Activated gamma-delta T cell treated with Interleukin-2 at 50 U/mL for 16 hours (primary cell): ENCODE results near the gene CCNY.
"Not testable (repeated sequence)": the region's sequence is repeated elsewhere in the genome, so short reads cannot be mapped to it uniquely, and the experiment has no call there.

ENCODE experiments used
- DNase-seq: peaks from one replicate; pipeline ENCODE4 v3.0.0-alpha.2; 2020

Gene CCNY

DNA sequence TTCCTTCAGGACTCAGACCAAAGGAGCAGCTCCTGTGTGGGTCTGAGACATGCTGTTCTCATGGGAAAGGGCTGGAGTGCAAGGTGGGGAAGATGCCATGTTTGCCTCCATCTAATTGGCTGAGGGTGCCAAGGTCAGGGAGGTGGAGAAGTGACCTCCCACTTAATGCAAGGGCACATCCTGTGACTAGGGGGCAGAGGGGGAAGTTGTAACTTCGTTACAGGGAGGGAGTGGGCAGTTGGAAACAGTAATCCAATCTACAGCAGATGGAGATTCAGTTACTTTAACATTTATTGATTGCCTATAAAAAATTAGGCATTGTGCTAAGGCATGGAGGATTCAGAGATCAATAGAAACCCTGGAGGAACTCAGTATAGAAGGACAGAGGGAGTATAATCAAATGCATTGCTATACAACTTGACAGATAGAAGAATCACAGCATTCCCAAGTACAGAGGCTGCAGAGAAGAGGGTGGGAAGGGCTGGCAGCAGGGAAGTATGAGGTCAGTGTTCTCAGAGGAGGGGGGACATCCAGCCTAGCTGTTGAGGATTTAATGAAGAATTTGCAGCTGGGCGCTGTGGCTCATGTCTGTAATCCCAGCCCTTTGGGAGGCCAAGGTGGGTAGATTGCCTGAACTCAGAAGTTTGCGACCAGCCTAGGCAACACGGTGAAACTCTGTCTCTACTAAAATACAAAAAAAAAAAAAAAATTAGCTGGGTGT lies 75.9 kb downstream of the CCNY start:
- DNase-seq: no peak

- DNase-seq: no peak
Measured at GRCh38 chr10:35412900-35413491, 76.7 kb downstream of the CCNY start.

- DNase-seq: peak; percentile 21
Measured at GRCh38 chr10:35413985-35414861, 77.9 kb downstream of the CCNY start.

GRCh38 chr10:35415505-35415904 lies 79.2 kb downstream of the CCNY start:
- no peak for DNase-seq

GRCh38 chr10:35416619-35417312 lies 80.5 kb downstream of the CCNY start:
- no peak for DNase-seq

DNA sequence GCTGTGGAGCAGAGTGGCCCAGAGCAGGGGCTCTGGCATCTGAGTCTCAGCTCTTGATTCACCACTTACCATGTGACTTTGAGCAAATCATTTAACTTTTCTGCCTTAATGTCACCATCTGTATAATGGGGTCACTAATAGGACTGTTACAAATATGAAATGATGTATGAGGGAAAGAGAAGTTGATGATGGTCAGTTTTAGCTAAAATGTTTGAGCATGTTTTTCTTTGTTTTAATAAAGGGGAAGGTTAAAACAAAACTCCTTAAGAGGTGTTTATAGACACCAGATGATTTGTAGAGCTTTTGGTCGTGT lies 81.0 kb downstream of the CCNY start:
- no peak for DNase-seq

DNA sequence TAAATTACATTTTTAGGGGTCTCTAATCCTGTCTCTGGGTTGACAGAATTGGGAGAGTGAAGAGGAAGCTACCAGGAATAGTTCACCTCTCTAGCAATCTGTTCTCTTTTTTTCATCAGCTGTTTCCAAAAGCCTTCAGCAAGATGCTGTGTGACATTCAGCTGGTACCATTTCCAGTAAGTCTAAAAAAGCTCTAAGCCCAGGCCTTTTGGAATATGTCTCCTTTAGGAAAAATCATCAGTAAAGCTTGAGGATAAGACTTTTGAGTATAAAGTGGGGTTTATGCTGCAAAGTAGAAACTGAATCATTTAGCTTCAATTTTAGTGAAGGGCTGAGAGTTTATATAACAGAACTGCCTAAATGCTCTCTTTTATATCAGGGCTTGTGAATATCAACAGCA lies 81.5 kb downstream of the CCNY start:
- DNase-seq: no peak

GRCh38 chr10:35418580-35418979 lies 82.3 kb downstream of the CCNY start:
- DNase-seq: not testable (repeated sequence)

DNA sequence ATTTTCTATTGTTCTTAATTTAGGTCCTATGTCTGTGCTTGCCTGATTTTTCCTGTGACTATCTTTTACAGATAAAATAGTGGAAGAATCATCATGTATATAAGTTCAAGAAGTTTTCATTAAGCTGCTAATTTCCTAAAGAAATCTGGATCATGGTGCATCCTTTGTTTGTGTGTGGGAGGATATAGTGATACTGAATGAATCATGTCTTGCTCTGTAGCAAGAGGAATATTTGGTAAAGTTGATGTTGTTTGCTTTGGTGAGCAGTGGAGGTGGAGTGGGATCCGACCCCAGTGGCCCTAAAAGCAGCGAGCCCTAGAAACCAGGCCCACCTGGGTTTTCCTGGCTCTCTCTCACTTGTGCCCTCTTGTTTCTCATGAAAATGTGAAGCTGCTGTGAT lies 83.7 kb downstream of the CCNY start:
- DNase-seq: no peak

- DNase-seq: no peak
Measured at GRCh38 chr10:35420827-35421552, 84.7 kb downstream of the CCNY start.

- DNase-seq: no peak
Measured at GRCh38 chr10:35421553-35422178, 85.4 kb downstream of the CCNY start.

GRCh38 chr10:35422228-35422627 lies 85.9 kb downstream of the CCNY start:
- no peak for DNase-seq

GRCh38 chr10:35423505-35424306 lies 87.4 kb downstream of the CCNY start:
- DNase-seq: no peak

DNA sequence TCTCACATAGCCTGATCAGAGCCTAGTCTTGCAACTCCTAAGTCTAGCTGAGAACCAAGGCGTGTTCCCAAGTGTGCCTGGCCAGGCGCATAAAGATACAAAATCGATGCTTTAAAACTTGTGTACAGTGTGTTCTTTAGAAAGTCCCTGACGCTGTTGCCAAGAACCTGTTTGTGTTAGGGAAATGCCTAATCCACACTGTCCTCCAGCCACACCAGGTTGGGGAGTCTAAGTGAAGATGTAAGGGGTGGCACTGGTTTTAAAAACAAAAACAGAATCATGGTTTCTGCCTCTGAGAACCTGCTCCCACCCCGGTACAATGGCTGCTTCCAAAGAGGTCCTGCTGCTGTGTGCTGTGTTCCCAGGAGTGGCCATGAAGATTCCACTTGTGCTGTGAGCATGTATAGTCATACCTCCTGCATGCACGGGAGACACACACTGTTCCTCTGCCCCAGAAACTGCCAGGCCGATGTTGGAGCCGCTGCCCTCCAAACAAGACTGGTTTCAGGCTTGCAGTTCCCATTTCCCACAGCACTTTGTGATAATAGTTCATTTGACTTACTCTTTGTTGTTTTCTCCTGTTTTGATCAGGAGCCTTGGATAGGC lies 88.5 kb downstream of the CCNY start:
- no peak for DNase-seq

GRCh38 chr10:35425595-35425994 lies 89.3 kb downstream of the CCNY start:
- no peak for DNase-seq

GRCh38 chr10:35426657-35427056 lies 90.3 kb downstream of the CCNY start:
- no peak for DNase-seq

DNA sequence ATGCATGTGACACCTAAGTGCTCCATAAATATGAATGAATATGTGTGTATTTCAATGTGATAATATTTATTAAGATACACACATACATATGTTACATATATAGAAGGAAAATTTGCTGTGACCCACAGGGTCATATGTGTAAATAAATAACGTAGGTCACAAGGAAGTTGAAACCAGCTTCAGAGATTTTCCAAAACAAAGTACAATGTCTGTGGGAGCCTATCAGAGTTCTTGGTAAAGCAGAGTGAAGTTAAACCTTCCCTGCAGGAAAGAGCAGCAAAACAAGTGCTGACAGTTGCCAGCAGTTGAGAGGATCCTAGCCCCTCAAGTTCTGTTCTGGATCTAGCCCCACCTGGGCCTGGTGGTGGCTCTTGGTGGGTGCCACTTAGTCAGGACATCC lies 91.2 kb downstream of the CCNY start:
- DNase-seq: no peak

GRCh38 chr10:35428521-35428920 lies 92.2 kb downstream of the CCNY start:
- no peak for DNase-seq

DNA sequence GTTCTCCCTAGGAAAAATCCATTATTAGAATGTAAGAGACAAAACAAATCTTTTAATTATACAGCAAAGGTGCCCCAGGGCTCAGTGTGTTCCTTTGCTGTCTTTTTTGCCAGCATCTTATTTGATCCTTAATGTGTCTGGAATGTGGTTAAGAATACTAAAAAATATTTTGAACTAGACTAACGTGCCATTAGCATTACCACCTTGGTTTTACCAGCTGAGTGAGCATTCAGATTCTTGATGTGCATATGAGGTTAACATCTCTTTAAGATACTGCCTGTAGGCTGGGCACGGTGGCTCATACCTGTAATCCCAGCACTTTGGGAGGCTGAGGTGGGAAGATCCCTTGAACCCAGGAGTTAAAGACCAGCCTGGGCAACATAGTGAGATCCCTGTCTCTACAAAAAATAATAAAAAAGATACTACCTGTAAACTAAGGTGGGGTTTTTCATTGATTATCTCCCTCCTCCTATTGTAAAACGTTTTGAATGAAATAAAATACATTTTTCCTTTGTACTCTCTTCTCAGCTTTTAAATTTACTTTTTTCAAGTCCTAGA lies 96.6 kb downstream of the CCNY start:
- no peak for DNase-seq

- DNase-seq: no peak
Measured at GRCh38 chr10:35433851-35434426, 97.6 kb downstream of the CCNY start.
